HCT116 (cell line): ENCODE data around the gene IQCM. TPM values are rescaled to one million over a fixed set of nuclear protein-coding genes. Genes with fewer than 3 reads are reported as not detected.

Source experiments
- ATAC-seq: fragments of 200-7000 bp; cut with Tn5 transposase; 2 replicates; pipeline ENCODE4 v1.9.1; 2020; ENCODE audit warnings: mild to moderate bottlenecking, moderate library complexity
- BruUV-seq: library from RNA; stranded (reverse); fragments of 400-500 nt; replicated peaks from 2 replicates; lab custom pipeline; 2021; lab: Mats Ljungman, UMichigan
- CTCF ChIA-PET: fragments of 300-600 bp; sonication (Branson Sonifier 250); formaldehyde crosslinking; loops from one replicate; lab custom pipeline; 2021; ENCODE audit warnings: antibody characterized with exemption; lab: Charles Lee
- POLR2A ChIA-PET: fragments of 300-600, 350-600 bp; sonication (Branson Sonifier 250); formaldehyde crosslinking; loops from one replicate; lab custom pipeline; 2021; ENCODE audit warnings: antibody characterized with exemption; lab: Charles Lee
- RAD21 ChIA-PET, 2 experiments: fragments of 300-600 bp; sonication (Branson Sonifier 250); formaldehyde crosslinking; loops; one replicate each; lab custom pipeline; 2023; ENCODE audit warnings: low total read pairs in 2 of 2; ENCODE audit not compliant: uncharacterized antibody in 2 of 2, unreplicated experiment in 2 of 2, low non-redundant PET in 1 of 2; lab: Charles Lee
- DNase-seq: peaks from one replicate; pipeline ENCODE4 v3.0.0-alpha.2; 2010; ENCODE audit warnings: low read depth, low spot score
- H2AFZ ChIP-seq: fragments of 200-600 bp; shearing (Covaris generic), sonication (generic); 2 replicates; pipeline ENCODE4 v1.6.1; 2017; ENCODE audit warnings: low read depth, mixed run types, mixed read lengths, antibody characterized with exemption, low read length; ENCODE audit not compliant: poor library complexity, severe bottlenecking
- H3K27ac ChIP-seq: 2 replicates; pipeline ENCODE4 v1.5.1; 2012; ENCODE audit warnings: low read depth, low read length
- H3K27me3 ChIP-seq: fragments of 200-600 bp; sonication (generic); 2 replicates; pipeline ENCODE4 v1.6.1; 2016; ENCODE audit warnings: mixed run types, low read length, mixed read lengths; ENCODE audit not compliant: insufficient read depth
- H3K36me3 ChIP-seq, 2 experiments: fragments of 200-500 bp in 1 of 2; fragments of 200-600 bp in 1 of 2; sonication (Bioruptor generic) in 1 of 2; sonication (generic) in 1 of 2; 2 replicates each; pipeline versions ENCODE4 v1.5.1 to v1.6.1; 2014 to 2016; ENCODE audit warnings: low read length in 2 of 2, inconsistent platforms in 1 of 2, mixed read lengths in 1 of 2, mixed run types in 1 of 2; ENCODE audit not compliant: insufficient read depth in 2 of 2, control insufficient read depth in 1 of 2
- H3K4me1 ChIP-seq, 2 experiments: fragments of 200-600 bp in 1 of 2; sonication (generic) in 1 of 2; 2 replicates each; pipeline versions ENCODE4 v1.5.1 to v1.6.1; 2012 to 2017; ENCODE audit warnings: low read length in 2 of 2, inconsistent platforms in 1 of 2, mild to moderate bottlenecking in 1 of 2, mixed read lengths in 1 of 2, mixed run types in 1 of 2, moderate library complexity in 1 of 2; ENCODE audit not compliant: insufficient read depth in 2 of 2, control insufficient read depth in 1 of 2
- H3K4me2 ChIP-seq: fragments of 200-600 bp; sonication (generic); 2 replicates; pipeline ENCODE4 v1.6.1; 2017; ENCODE audit warnings: mixed run types, low read length, mixed read lengths
- H3K4me3 ChIP-seq, 2 experiments: fragments of 200-600 bp in 1 of 2; sonication (generic) in 1 of 2; replicated peaks in 1 of 2; 2 replicates each; pipeline ENCODE4 v1.5.1; 2011 to 2016; ENCODE audit warnings: low read length in 2 of 2, control low read depth in 1 of 2, low read depth in 1 of 2, mild to moderate bottlenecking in 1 of 2, mixed read lengths in 1 of 2, mixed run types in 1 of 2
- H3K79me2 ChIP-seq: fragments of 200-600 bp; sonication (generic); 2 replicates; pipeline ENCODE4 v1.6.1; 2017; ENCODE audit warnings: mild to moderate bottlenecking, mixed run types, low read length, moderate library complexity, mixed read lengths; ENCODE audit not compliant: insufficient read depth
- H3K9ac ChIP-seq: fragments of 200-600 bp; sonication (generic); 2 replicates; pipeline ENCODE4 v1.6.1; 2016; ENCODE audit warnings: low read length, mixed read lengths
- H3K9me2 ChIP-seq: fragments of 200-600 bp; sonication (generic), shearing (Covaris generic); 2 replicates; pipeline ENCODE4 v1.6.1; 2017; ENCODE audit warnings: mixed run types, mild to moderate bottlenecking, moderate library complexity; ENCODE audit not compliant: insufficient read depth
- H3K9me3 ChIP-seq, 2 experiments: fragments of 200-500 bp in 1 of 2; fragments of 200-600 bp in 1 of 2; sonication (Bioruptor generic) in 1 of 2; sonication (generic) in 1 of 2; 2 replicates each; pipeline ENCODE4 v1.6.1; 2014 to 2017; ENCODE audit warnings: low read length in 2 of 2, mixed read lengths in 2 of 2, inconsistent platforms in 1 of 2, low read depth in 1 of 2, mild to moderate bottlenecking in 1 of 2, mixed run types in 1 of 2, moderate library complexity in 1 of 2; ENCODE audit not compliant: control insufficient read depth in 1 of 2, insufficient read depth in 1 of 2
- H4K20me1 ChIP-seq: fragments of 200-600 bp; sonication (generic), shearing (Covaris generic); 2 replicates; pipeline ENCODE4 v1.6.1; 2017; ENCODE audit warnings: mixed run types, mild to moderate bottlenecking, moderate library complexity; ENCODE audit not compliant: insufficient read depth
- CTCF ChIP-seq, 3 experiments: fragments of 200-600 bp in 1 of 3; sonication (generic) in 1 of 3; IDR thresholded peaks in 2 of 3; conservative IDR thresholded peaks in 1 of 3; 2 replicates each; pipeline ENCODE4 v1.5.1; 2012 to 2017; ENCODE audit warnings: low read depth in 2 of 3, low read length in 2 of 3, antibody characterized with exemption in 1 of 3, borderline replicate concordance in 1 of 3, control low read depth in 1 of 3, mild to moderate bottlenecking in 1 of 3, mixed read lengths in 1 of 3, mixed run types in 1 of 3, moderate library complexity in 1 of 3; ENCODE audit not compliant: insufficient read depth in 1 of 3
- ELF1 ChIP-seq: IDR thresholded peaks from 2 replicates; pipeline ENCODE4 v1.6.1; 2012; ENCODE audit warnings: low read depth, borderline replicate concordance
- EZH2phosphoT487 ChIP-seq: fragments of 200-600 bp; IDR thresholded peaks from 2 replicates; pipeline ENCODE4 v1.6.1; 2018; ENCODE audit warnings: antibody characterized with exemption, borderline replicate concordance
- FOSL1 ChIP-seq: IDR thresholded peaks from 2 replicates; pipeline ENCODE4 v1.6.1; 2012; ENCODE audit warnings: low read depth
- JUND ChIP-seq: IDR thresholded peaks from 2 replicates; pipeline ENCODE4 v1.6.1; 2012
- MAX ChIP-seq: IDR thresholded peaks from 2 replicates; pipeline ENCODE4 v1.6.1; 2012
- POLR2A ChIP-seq: IDR thresholded peaks from 2 replicates; pipeline ENCODE4 v1.7.0; 2011; ENCODE audit warnings: borderline replicate concordance; ENCODE audit not compliant: insufficient read depth, insufficient read length; ENCODE audit errors: extremely low read depth
- POLR2AphosphoS5 ChIP-seq: IDR thresholded peaks from 2 replicates; pipeline ENCODE4 v1.6.1; 2011; ENCODE audit warnings: mild to moderate bottlenecking, low read depth, low read length, moderate library complexity
- SRF ChIP-seq: IDR thresholded peaks from 2 replicates; pipeline ENCODE4 v1.6.1; 2012; ENCODE audit warnings: low read depth
- YY1 ChIP-seq: IDR thresholded peaks from 2 replicates; pipeline ENCODE4 v1.6.1; 2011; ENCODE audit warnings: low read length, low read depth, moderate library complexity, mild to moderate bottlenecking; ENCODE audit not compliant: insufficient replicate concordance; ENCODE audit errors: extremely low read depth
- ZNF274 ChIP-seq: fragments of 200-500 bp; sonication (Bioruptor generic); IDR thresholded peaks from 2 replicates; pipeline ENCODE4 v1.6.1; 2014; ENCODE audit warnings: mild to moderate bottlenecking, low read depth, low read length, inconsistent platforms
- intact Hi-C: fragments of 100-400 bp; cut with micrococcal nuclease; formaldehyde crosslinking; loops from 2 replicates; pipeline ENCODE4 v1.10.0; 2022
- total RNA-seq: library from RNA; stranded (reverse); gene quantifications from one replicate; pipeline ENCODE4 v1.2.1, GENCODE V29; 2021; ENCODE audit not compliant: unreplicated experiment

IQCM gene
- total RNA-seq, 1 experiment from 2014 or later: 0.20 TPM

GRCh38 chr4:149845743-149846142 lies 30.1 kb upstream of the IQCM start:
- ChIA-PET CTCF (no interaction called here), RAD21 (no interaction called here), POLR2A (no interaction called here)
- BruUV-seq: no TSS peak
- Histone ChIP-seq H3K9ac (no peak overlapping the region), H3K4me3 (no peak overlapping the region), H3K4me2 (no peak overlapping the region), H3K27me3 (no peaks in the 10 kb centered on the region), H3K36me3 (no peaks in the 10 kb centered on the region), H3K27ac (no peak overlapping the region), H4K20me1 (no peaks in the 10 kb centered on the region), H3K9me3 (no peaks in the 10 kb centered on the region), H3K79me2 (no peaks in the 10 kb centered on the region), H3K4me1 (no peaks in the 10 kb centered on the region), H3K9me2 (no peaks in the 10 kb centered on the region), H2AFZ (no peak overlapping the region)
- intact Hi-C loops: no loop called here
- ATAC-seq (no peak), DNase-seq (no peak)
- no peak for TF ChIP-seq POLR2AphosphoS5
- no peak for TF ChIP-seq JUND
- TF ChIP-seq SRF: no peak
- TF ChIP-seq FOSL1: no peak
- no peak for TF ChIP-seq POLR2A
- no peak for TF ChIP-seq ZNF274

- Histone ChIP-seq H3K27me3 (no peaks in the 10 kb centered on the region), H2AFZ (no peak overlapping the region), H3K4me1 (no peaks in the 10 kb centered on the region; a peak in 1 of 4 replicates), H3K4me3 (no peak overlapping the region), H3K9me2 (no peaks in the 10 kb centered on the region), H3K9ac (no peak overlapping the region), H4K20me1 (no peaks in the 10 kb centered on the region), H3K79me2 (no peaks in the 10 kb centered on the region), H3K4me2 (no peak overlapping the region), H3K27ac (no peak overlapping the region), H3K36me3 (no peaks in the 10 kb centered on the region), H3K9me3 (no peaks in the 10 kb centered on the region)
- intact Hi-C loops: no loop called here
- CTCF ChIA-PET: no interaction called here
- RAD21 ChIA-PET: no interaction called here
- no TSS peak for BruUV-seq
- no peak for ATAC-seq
- POLR2A ChIA-PET: no interaction called here
- TF ChIP-seq ELF1 (no peak), YY1 (no peak), MAX (no peak), ZNF274 (no peak), POLR2A (no peak), CTCF (IDR thresholded peaks at IDR 0.05 in 2 of 3, conservative IDR thresholded peaks at IDR 0.05 in 1 of 3; ENCODE audit: borderline replicate concordance in 1 of 3, insufficient read depth in 1 of 3, low read depth in 2 of 3, low read length in 2 of 3) (no peak), EZH2phosphoT487 (no peak)
- no peak for DNase-seq
Observed at GRCh38 chr4:149841686-149842085, 26.0 kb upstream of the IQCM start.
